ENCODE results near the gene RIMKLB.

The RIMKLB gene

GRCh38 chr12:8697476-8698131 is at the start of gene RIMKLB:
Gene RIMKLB (plus strand): TSS chr12:8697991. CDS start chr12:8713867, 15,876 bp downstream.
- peak; percentile 86 for DNase-seq

GRCh38 chr12:8648576-8649205 is 49.1 kb upstream of the RIMKLB start:
- DNase-seq = peak; percentile 51

GRCh38 chr12:8655421-8655820 is 42.4 kb upstream of the RIMKLB start:
- no peak for DNase-seq

- no peak for DNase-seq
Measured at GRCh38 chr12:8658346-8658745, 39.4 kb upstream of the RIMKLB start.

GRCh38 chr12:8661016-8661415 is 36.8 kb upstream of the RIMKLB start:
- DNase-seq = no peak

- DNase-seq = no peak
Measured at GRCh38 chr12:8661751-8662150, 36.0 kb upstream of the RIMKLB start.

- DNase-seq = no peak
Measured at GRCh38 chr12:8662593-8662992, 35.2 kb upstream of the RIMKLB start, which contains the start of gene MFAP5. Gene MFAP5 (minus strand): TSS chr12:8662826. CDS start chr12:8662104, 722 bp downstream.

GRCh38 chr12:8664228-8664913 is 33.4 kb upstream of the RIMKLB start:
- no peak for DNase-seq

GRCh38 chr12:8665759-8666158 is 32.0 kb upstream of the RIMKLB start:
- DNase-seq = no peak

- DNase-seq = no peak
Measured at GRCh38 chr12:8667270-8667669, 30.5 kb upstream of the RIMKLB start.

- no peak for DNase-seq
Measured at GRCh38 chr12:8668441-8668840, 29.4 kb upstream of the RIMKLB start.

GRCh38 chr12:8672381-8672780 is 25.4 kb upstream of the RIMKLB start:
- DNase-seq = no peak

GRCh38 chr12:8675591-8676036 is 22.2 kb upstream of the RIMKLB start:
- no peak for DNase-seq

- DNase-seq = no peak
Measured at GRCh38 chr12:8676651-8677050, 21.1 kb upstream of the RIMKLB start.

GRCh38 chr12:8677362-8677761 is 20.4 kb upstream of the RIMKLB start:
- DNase-seq = no peak

GRCh38 chr12:8678661-8679111 is 19.1 kb upstream of the RIMKLB start:
- DNase-seq = no peak

GRCh38 chr12:8680533-8680932 is 17.3 kb upstream of the RIMKLB start:
- no peak for DNase-seq

GRCh38 chr12:8681129-8681884 is 16.5 kb upstream of the RIMKLB start:
- DNase-seq = no peak

- DNase-seq = no peak
Measured at GRCh38 chr12:8685051-8685450, 12.7 kb upstream of the RIMKLB start.

- DNase-seq = no peak
Measured at GRCh38 chr12:8687846-8688601, 9.8 kb upstream of the RIMKLB start.

GRCh38 chr12:8689681-8690080 is 8.1 kb upstream of the RIMKLB start:
- no peak for DNase-seq

- DNase-seq = peak; percentile 15
Measured at GRCh38 chr12:8692573-8692972, 5.2 kb upstream of the RIMKLB start.
